KOPT-K1 (cell line): ENCODE measurements around the gene OR1S2.

Source experiments
- H3K27ac ChIP-seq: fragments of 200-600 bp; sonication (generic); 2 replicates; pipeline ENCODE4 v1.5.1; 2016; ENCODE audit warnings: antibody characterized with exemption, mild to moderate bottlenecking, low read depth, low read length; ENCODE audit not compliant: poor library complexity, severe bottlenecking
- H3K36me3 ChIP-seq: fragments of 200-600 bp; sonication (generic); 2 replicates; pipeline ENCODE4 v1.5.1; 2017; ENCODE audit warnings: antibody characterized with exemption, mild to moderate bottlenecking, low read length, moderate library complexity; ENCODE audit not compliant: insufficient read depth
- H3K9me3 ChIP-seq: fragments of 200-600 bp; sonication (generic); 2 replicates; pipeline ENCODE4 v1.5.1; 2017; ENCODE audit warnings: antibody characterized with exemption, low read length, mild to moderate bottlenecking; ENCODE audit not compliant: insufficient read depth, poor library complexity, severe bottlenecking

The OR1S2 gene

DNA sequence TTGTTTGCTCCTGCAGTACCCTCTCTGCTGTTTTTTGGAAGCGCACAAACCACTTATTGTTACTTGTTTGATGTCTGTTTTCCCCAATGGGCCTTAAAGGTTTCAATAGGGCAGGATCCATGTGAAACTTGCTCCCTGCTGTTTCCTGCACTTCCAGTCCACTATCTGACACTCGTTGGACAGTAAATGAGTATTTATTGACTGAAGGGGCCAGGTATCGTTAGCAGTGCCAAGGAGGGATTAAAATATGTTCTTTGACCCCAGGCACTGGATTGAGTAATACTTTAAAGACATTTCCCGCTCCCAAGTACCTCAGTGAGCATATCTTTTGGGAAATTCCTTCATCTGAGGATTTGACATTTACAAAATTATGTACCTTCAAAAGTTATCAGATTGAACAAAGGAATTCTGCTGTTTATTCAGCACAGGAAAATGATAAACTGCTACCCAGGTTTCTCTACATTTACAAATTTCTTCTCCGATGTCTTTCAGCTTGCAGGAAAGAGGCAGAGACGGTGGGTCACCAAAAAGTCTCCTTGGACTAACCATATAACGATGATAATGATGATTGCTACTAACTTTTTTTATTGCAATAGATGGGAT lies 38.3 kb downstream of the OR1S2 start:
- H3K27ac ChIP-seq: no peak overlapping the region
- no peaks in the 10 kb centered on the region for H3K9me3 ChIP-seq
- no peaks in the 10 kb centered on the region for H3K36me3 ChIP-seq

DNA sequence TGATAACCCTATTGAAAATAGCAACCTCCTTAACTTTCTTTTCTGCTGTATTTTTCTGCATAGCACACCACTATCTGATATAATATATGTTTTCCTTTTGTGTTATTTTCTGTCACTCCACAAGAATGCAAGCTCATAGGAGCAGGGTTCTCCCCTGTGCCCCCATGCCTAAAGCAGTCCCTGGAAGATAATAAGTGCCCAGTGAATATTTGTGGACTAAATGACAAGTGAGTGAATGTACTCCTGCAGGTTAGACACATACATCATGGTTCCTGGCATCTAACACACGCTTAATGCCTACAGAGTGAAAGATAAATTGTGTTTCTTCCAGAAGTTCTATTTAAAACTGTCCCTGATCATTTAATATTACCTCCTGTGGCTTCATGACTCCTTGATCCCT lies 39.0 kb downstream of the OR1S2 start:
- H3K27ac ChIP-seq: no peak overlapping the region
- no peaks in the 10 kb centered on the region for H3K36me3 ChIP-seq
- H3K9me3 ChIP-seq: no peaks in the 10 kb centered on the region

DNA sequence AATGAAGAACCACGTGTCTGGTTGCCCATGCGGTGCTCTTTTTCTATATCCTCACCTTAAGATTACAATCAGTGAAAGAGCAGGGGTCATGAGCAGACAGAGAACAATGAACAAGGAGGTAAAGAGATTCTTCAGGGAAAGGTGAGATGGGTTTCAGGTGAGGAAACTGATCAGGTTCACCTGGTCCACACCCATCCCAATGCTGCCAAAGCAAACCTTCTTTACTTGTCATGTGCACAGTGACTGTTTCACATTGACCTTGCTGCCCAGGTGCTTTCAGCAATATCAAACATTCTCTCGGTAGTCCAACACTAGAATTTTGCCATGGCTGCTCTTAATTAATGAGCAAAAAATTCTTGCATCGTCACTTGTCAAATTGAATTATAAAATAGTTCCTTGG lies 39.6 kb downstream of the OR1S2 start:
- Histone ChIP-seq H3K27ac (no peak overlapping the region), H3K36me3 (no peaks in the 10 kb centered on the region), H3K9me3 (no peaks in the 10 kb centered on the region)
